ENCODE data around the gene LAG3. TPM values are rescaled to one million over a fixed set of nuclear protein-coding genes. Genes with fewer than 3 reads are reported as not detected.

The LAG3 gene
- total and polyA plus RNA-seq, 10 donors = 3.7 to 29.4 (median 12.7) TPM

DNA sequence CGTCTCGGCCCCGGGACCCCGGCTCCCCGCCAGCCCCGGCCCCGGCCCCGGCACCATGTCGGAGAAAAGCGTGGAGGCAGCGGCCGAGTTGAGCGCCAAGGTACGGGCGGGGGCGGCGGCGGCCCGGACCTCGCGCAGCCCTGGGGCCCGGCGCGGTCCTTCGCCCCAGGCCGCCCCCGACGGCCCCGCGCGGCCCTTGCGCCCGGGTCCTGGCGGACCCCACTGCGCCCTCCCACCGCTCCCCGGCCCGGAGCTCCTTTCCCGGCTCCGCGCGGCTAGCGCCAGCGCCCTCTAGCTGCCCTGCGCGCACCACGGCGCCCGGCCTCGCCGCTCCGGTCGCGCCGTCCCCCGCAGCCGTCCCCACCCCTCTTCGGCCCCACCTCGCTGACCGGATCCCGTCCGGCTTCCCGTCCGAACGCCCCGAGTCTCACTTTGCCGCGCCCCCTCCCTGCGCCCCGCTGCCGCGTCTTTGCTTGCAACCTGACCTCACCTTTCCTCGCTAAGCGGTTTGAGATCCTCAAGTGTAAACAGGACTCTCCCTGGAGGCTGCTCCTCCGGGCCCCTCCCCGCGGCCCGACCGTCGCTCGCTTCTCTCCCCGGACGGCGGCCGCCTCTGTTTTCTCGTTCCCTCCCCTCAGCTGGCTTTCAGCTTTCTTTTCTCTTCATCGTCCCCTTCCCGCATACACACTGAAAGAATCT lies 5.5 kb upstream of the LAG3 start:
- Histone ChIP-seq H3K4me1 (peaks cover 9 to 78% (median 60%) of the 10 kb centered on the region in 6 donors), H3K36me3 (peaks cover 0 to 21% (median 0%) of the 10 kb centered on the region in 6 donors), H3K9me3 (no peaks in the 10 kb centered on the region), H3K27me3 (replicated peaks in 1 of 7) (peaks cover 0 to 70% (median 11%) of the 10 kb centered on the region in 7 donors), H3K4me3 (peak overlapping the region; percentile 46 to 80 (median 57)), H3K27ac (peak overlapping the region; percentile 35 to 91 (median 82))
- 0 to 1% (median 1%) methylated on average over 43 to 88 of the region's 88 CpGs for WGBS, 5 donors
- peak; percentile 94 for DNase-seq
- intact Hi-C loops (cut with DNase I; ENCODE audit: low total_unique reads) = no loop called here
- TF ChIP-seq POLR2A (IDR thresholded peaks at IDR 0.05) (no peak), POLR2AphosphoS5 (IDR thresholded peaks at IDR 0.05) (peak; percentile 7 to 67 (median 63))
- TF ChIP-seq, protein P1, sequence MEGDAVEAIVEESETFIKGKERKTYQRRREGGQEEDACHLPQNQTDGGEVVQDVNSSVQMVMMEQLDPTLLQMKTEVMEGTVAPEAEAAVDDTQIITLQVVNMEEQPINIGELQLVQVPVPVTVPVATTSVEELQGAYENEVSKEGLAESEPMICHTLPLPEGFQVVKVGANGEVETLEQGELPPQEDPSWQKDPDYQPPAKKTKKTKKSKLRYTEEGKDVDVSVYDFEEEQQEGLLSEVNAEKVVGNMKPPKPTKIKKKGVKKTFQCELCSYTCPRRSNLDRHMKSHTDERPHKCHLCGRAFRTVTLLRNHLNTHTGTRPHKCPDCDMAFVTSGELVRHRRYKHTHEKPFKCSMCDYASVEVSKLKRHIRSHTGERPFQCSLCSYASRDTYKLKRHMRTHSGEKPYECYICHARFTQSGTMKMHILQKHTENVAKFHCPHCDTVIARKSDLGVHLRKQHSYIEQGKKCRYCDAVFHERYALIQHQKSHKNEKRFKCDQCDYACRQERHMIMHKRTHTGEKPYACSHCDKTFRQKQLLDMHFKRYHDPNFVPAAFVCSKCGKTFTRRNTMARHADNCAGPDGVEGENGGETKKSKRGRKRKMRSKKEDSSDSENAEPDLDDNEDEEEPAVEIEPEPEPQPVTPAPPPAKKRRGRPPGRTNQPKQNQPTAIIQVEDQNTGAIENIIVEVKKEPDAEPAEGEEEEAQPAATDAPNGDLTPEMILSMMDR (IDR thresholded peaks at IDR 0.05 in 8 of 11, conservative IDR thresholded peaks at IDR 0.05 in 3 of 11) = peak in 10 of 11 experiments; percentile 45 to 88 (median 81)

DNA sequence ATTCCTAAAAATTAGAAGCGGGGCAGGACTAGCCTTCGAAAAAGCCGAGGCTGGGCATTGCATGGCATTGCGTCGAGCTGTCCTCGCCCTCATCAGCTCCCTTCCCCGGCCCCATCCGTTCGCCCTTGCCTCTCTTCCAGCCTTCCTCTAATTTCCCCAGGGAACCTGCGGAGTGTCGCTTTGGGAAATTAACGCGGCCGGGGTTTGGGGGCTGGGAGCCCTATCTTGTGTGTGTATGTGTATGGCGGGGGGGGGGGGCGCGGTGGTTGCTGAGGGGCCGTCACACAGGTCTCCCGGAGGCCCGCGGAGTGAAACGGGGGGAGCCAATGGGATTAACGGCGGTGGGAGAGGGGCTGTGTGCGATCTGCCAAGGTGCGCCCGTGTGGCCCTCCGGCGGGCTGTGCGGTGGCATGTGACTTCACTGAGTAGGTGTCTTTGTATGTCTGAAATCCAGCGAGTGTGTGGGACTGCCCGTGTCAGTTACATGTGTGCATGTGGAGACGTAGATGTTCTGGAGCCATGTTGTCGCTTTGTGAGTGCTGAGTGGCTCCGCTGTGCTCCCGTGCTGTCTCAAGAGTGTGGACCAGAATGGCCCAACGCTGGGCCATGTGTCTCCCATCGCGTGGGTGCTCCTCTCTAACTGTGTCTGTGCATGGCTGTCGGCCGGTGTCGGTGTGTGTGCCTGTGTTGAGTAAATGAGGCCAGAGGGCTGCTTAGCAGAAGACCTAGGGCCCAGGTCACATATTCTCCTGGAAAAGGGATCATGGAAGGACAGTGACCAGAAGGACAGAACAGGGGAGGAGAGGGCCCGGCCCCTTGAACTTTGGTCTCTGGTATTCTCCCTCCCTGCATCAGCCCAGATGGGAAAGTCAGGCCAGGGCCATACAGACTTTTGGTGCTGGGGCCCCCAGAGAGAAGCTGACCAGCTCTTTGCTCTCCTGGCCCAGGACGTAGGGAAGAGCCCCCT lies 4.7 kb upstream of the LAG3 start:
- H3K4me3 ChIP-seq = peak overlapping the region; percentile 46 to 80 (median 57)
- peak overlapping the region; percentile 5 to 91 (median 82) for H3K27ac ChIP-seq
- H3K9me3 ChIP-seq = no peaks in the 10 kb centered on the region
- intact Hi-C loops (cut with DNase I; ENCODE audit: low total_unique reads) = no loop called here
- H3K36me3 ChIP-seq = peaks cover 0 to 21% (median 0%) of the 10 kb centered on the region in 6 donors
- H3K27me3 ChIP-seq (replicated peaks in 1 of 7) = peaks cover 0 to 76% (median 12%) of the 10 kb centered on the region in 7 donors
- 29 to 33% (median 32%) methylated on average over 35 to 44 of the region's 44 CpGs for WGBS, 5 donors
- no peak for DNase-seq
- TF ChIP-seq POLR2A (IDR thresholded peaks at IDR 0.05) (no peak), POLR2AphosphoS5 (IDR thresholded peaks at IDR 0.05) (no peak)
- TF ChIP-seq, protein P1 (IDR thresholded peaks at IDR 0.05 in 8 of 11, conservative IDR thresholded peaks at IDR 0.05 in 3 of 11) = no peak
- peaks cover 9 to 86% (median 68%) of the 10 kb centered on the region in 6 donors for H3K4me1 ChIP-seq

GRCh38 chr12:6768437-6768914 lies 3.8 kb upstream of the LAG3 start:
- peak overlapping the region in 4 of 8 donors; percentile 58 to 80 (median 67) for H3K4me3 ChIP-seq
- peaks cover 0 to 21% (median 0%) of the 10 kb centered on the region in 6 donors for H3K36me3 ChIP-seq
- peaks cover 0 to 84% (median 21%) of the 10 kb centered on the region in 7 donors for H3K27me3 ChIP-seq (replicated peaks in 1 of 7)
- intact Hi-C loops (cut with DNase I; ENCODE audit: low total_unique reads) = no loop called here
- H3K9me3 ChIP-seq = no peaks in the 10 kb centered on the region
- H3K4me1 ChIP-seq = peaks cover 9 to 94% (median 75%) of the 10 kb centered on the region in 6 donors
- no peak for DNase-seq
- H3K27ac ChIP-seq = peak overlapping the region in 2 of 8 donors; percentile 27 to 86
- WGBS, 5 donors = 67 to 77% (median 71%) methylated on average over 6 of the region's 6 CpGs
- TF ChIP-seq POLR2AphosphoS5 (IDR thresholded peaks at IDR 0.05) = no peak
- TF ChIP-seq, protein P1 (IDR thresholded peaks at IDR 0.05 in 8 of 11, conservative IDR thresholded peaks at IDR 0.05 in 3 of 11) = no peak
- TF ChIP-seq POLR2A (IDR thresholded peaks at IDR 0.05) = no peak

All from spleen (tissue), 11 donors.